CD14-positive monocyte (primary cell): ENCODE measurements around the gene REEP2. TPM values are rescaled to one million over a fixed set of nuclear protein-coding genes. Genes with fewer than 3 reads are reported as not detected.

ENCODE experiments used
- DNase-seq, 3 donors: peaks; one replicate each; pipeline ENCODE4 v3.0.0-alpha.2; 2011 to 2022
- H2AFZ ChIP-seq: 2 replicates; pipeline ENCODE4 v1.6.0; 2012; ENCODE audit warnings: mild to moderate bottlenecking, low read depth, low read length, inconsistent platforms; ENCODE audit not compliant: insufficient read depth, poor library complexity, severe bottlenecking
- H3K27ac ChIP-seq, 2 donors: 1 replicate in 1 of 2; 2 replicates in 1 of 2; pipeline ENCODE4 v1.5.1; 2012 to 2013; ENCODE audit warnings: low read length in 2 of 2, control low read depth in 1 of 2, inconsistent platforms in 1 of 2, low read depth in 1 of 2, mild to moderate bottlenecking in 1 of 2
- H3K27me3 ChIP-seq, 2 donors: one replicate each; pipeline versions ENCODE4 v1.6.0 to v1.6.1; 2011 to 2013; ENCODE audit warnings: low read length in 2 of 2; ENCODE audit not compliant: control insufficient read depth in 2 of 2, insufficient read depth in 2 of 2
- H3K36me3 ChIP-seq, 2 donors: replicated peaks in 1 of 2; 1 replicate in 1 of 2; 2 replicates in 1 of 2; pipeline versions ENCODE4 v1.5.1 to v1.6.1; 2012 to 2013; ENCODE audit warnings: low read length in 2 of 2, control low read depth in 1 of 2, inconsistent platforms in 1 of 2, mild to moderate bottlenecking in 1 of 2; ENCODE audit not compliant: insufficient read depth in 2 of 2, control insufficient read depth in 1 of 2
- H3K4me1 ChIP-seq, 2 donors: 1 replicate in 1 of 2; 2 replicates in 1 of 2; pipeline versions ENCODE4 v1.5.1 to v1.6.1; 2012 to 2013; ENCODE audit warnings: low read length in 2 of 2, control low read depth in 1 of 2, inconsistent platforms in 1 of 2, mild to moderate bottlenecking in 1 of 2, moderate library complexity in 1 of 2; ENCODE audit not compliant: insufficient read depth in 2 of 2, control insufficient read depth in 1 of 2
- H3K4me2 ChIP-seq: replicated peaks from 2 replicates; pipeline ENCODE3; 2012; ENCODE audit warnings: low read length, moderate library complexity, mild to moderate bottlenecking; ENCODE audit not compliant: poor library complexity, severe bottlenecking; ENCODE audit errors: extremely low read depth
- H3K4me3 ChIP-seq, 3 experiments: fragments of 200-600 bp in 1 of 3; sonication (generic) in 1 of 3; replicated peaks in 1 of 3; 1 replicate in 2 of 3; 2 replicates in 1 of 3; pipeline ENCODE4 v1.5.1; 2011 to 2013; ENCODE audit warnings: low read length in 3 of 3, mild to moderate bottlenecking in 3 of 3, control low read depth in 2 of 3, low read depth in 2 of 3, inconsistent platforms in 1 of 3, moderate library complexity in 1 of 3
- H3K79me2 ChIP-seq: 2 replicates; pipeline ENCODE4 v1.6.0; 2012; ENCODE audit warnings: mild to moderate bottlenecking, control low read depth, inconsistent platforms, low read length, moderate library complexity; ENCODE audit not compliant: insufficient read depth
- H3K9ac ChIP-seq: 2 replicates; pipeline ENCODE4 v1.6.0; 2017; ENCODE audit warnings: low read length, mild to moderate bottlenecking; ENCODE audit not compliant: insufficient read depth, poor library complexity, severe bottlenecking
- H3K9me3 ChIP-seq, 2 donors: replicated peaks in 1 of 2; 1 replicate in 1 of 2; 2 replicates in 1 of 2; pipeline versions ENCODE4 v1.5.1 to v1.6.1; 2012 to 2013; ENCODE audit warnings: low read length in 2 of 2, control low read depth in 1 of 2; ENCODE audit not compliant: control insufficient read depth in 1 of 2, insufficient read depth in 1 of 2
- H4K20me1 ChIP-seq: 2 replicates; pipeline ENCODE4 v1.6.0; 2012; ENCODE audit warnings: mild to moderate bottlenecking, low read length, control low read depth, moderate library complexity; ENCODE audit not compliant: insufficient read depth
- H3K27ac Mint-ChIP-seq, 7 donors: one replicate each; pipeline ENCODE4 v1.8.0; 2020; ENCODE audit warnings: mild to moderate bottlenecking in 7 of 7, mixed read lengths in 7 of 7, moderate library complexity in 6 of 7, inconsistent platforms in 2 of 7
- H3K27me3 Mint-ChIP-seq, 3 donors: one replicate each; pipeline ENCODE4 v1.8.0; 2021 to 2022; ENCODE audit warnings: low read depth in 3 of 3, mild to moderate bottlenecking in 3 of 3, mixed read lengths in 3 of 3, moderate library complexity in 3 of 3, inconsistent platforms in 1 of 3
- H3K36me3 Mint-ChIP-seq, 2 donors: one replicate each; pipeline ENCODE4 v1.8.0; 2020; ENCODE audit warnings: mixed read lengths in 2 of 2, inconsistent platforms in 1 of 2, mild to moderate bottlenecking in 1 of 2
- H3K4me1 Mint-ChIP-seq: one replicate; pipeline ENCODE4 v1.8.0; 2020; ENCODE audit warnings: mild to moderate bottlenecking, mixed read lengths
- H3K4me3 Mint-ChIP-seq, 2 donors: one replicate each; pipeline ENCODE4 v1.8.0; 2020; ENCODE audit warnings: mild to moderate bottlenecking in 2 of 2, mixed read lengths in 2 of 2, moderate library complexity in 1 of 2
- H3K9me3 Mint-ChIP-seq, 7 donors: one replicate each; pipeline ENCODE4 v1.8.0; 2020 to 2022; ENCODE audit warnings: mixed read lengths in 7 of 7, mild to moderate bottlenecking in 6 of 7, moderate library complexity in 6 of 7, inconsistent platforms in 2 of 7
- CTCF ChIP-seq: fragments of 200-600 bp; IDR thresholded peaks from one replicate; pipeline ENCODE4 v1.8.0; 2022; ENCODE audit warnings: antibody characterized with exemption, mild to moderate bottlenecking
- WGBS: methylation state at CpG from one replicate; pipeline ENCODE4 v1.1.5; 2013; ENCODE audit warnings: missing lambda C conversion rate; ENCODE audit not compliant: insufficient coverage; 5-methylcytosine and 5-hydroxymethylcytosine counted together
- intact Hi-C, 2 donors: fragments of 100-400 bp; cut with micrococcal nuclease; formaldehyde crosslinking; loops; one replicate each; pipeline versions ENCODE4 v1.15.0 to v1.15.1; 2023
- polyA plus RNA-seq, 3 donors: library from polyadenylated mRNA; depleted of rRNA in 1 of 3; unstranded in 2 of 3; stranded (reverse) in 1 of 3; fragments of 300-500 nt in 2 of 3; fragments of >200 nt in 1 of 3; fragmentation: Illumina TruSeq in 2 of 3; gene quantifications; 1 replicate in 2 of 3; 2 replicates in 1 of 3; pipeline ENCODE4 v1.2.3, GENCODE V29; 2012 to 2021

The REEP2 gene
- polyA plus RNA-seq, 3 donors: not detected

- Mint-ChIP-seq H3K27me3 (peaks cover 4 to 15% (median 9%) of the 10 kb centered on the region in 3 donors), H3K4me3 (no peak overlapping the region), H3K36me3 (no peaks in the 10 kb centered on the region), H3K4me1 (peaks cover 6% of the 10 kb centered on the region), H3K9me3 (no peaks in the 10 kb centered on the region), H3K27ac (peak overlapping the region in 1 of 7 donors; percentile 73)
- H2AFZ ChIP-seq: peak overlapping the region; percentile 37
- no peak overlapping the region for H3K9ac ChIP-seq
- H3K4me3 ChIP-seq: no peak overlapping the region
- peaks cover 0 to 3% of the 10 kb centered on the region in 2 donors for H3K4me1 ChIP-seq
- peak overlapping the region; percentile 38 for H3K4me2 ChIP-seq
- no peaks in the 10 kb centered on the region for H4K20me1 ChIP-seq
- no peak overlapping the region for H3K27ac ChIP-seq
- WGBS: 10% methylated on average over 12 of the region's 22 CpGs
- no peaks in the 10 kb centered on the region for H3K79me2 ChIP-seq
- intact Hi-C loops: loop anchor here (2.0 kb wide), 2 partner anchors 53 to 55 kb away; no protein-coding TSS in a partner anchor
- no peaks in the 10 kb centered on the region for H3K36me3 ChIP-seq
- TF ChIP-seq CTCF: peak; percentile 91
- H3K9me3 ChIP-seq: no peaks in the 10 kb centered on the region
- H3K27me3 ChIP-seq: no peaks in the 10 kb centered on the region
- DNase-seq: peak; percentile 73 to 81 (median 80)
Measured at GRCh38 chr5:138449501-138450239, 10.8 kb downstream of the REEP2 start.

- H3K4me3 Mint-ChIP-seq: no peak overlapping the region
- WGBS: 96% methylated on average over 4 of the region's 5 CpGs
- no peak overlapping the region for H3K4me2 ChIP-seq
- H4K20me1 ChIP-seq: no peaks in the 10 kb centered on the region
- H3K4me3 ChIP-seq: no peak overlapping the region
- H3K27me3 Mint-ChIP-seq: peaks cover 4 to 13% (median 9%) of the 10 kb centered on the region in 3 donors
- H3K4me1 ChIP-seq: peaks cover 0 to 3% of the 10 kb centered on the region in 2 donors
- H2AFZ ChIP-seq: no peak overlapping the region
- H3K27ac Mint-ChIP-seq: peak overlapping the region in 1 of 7 donors; percentile 57
- no peaks in the 10 kb centered on the region for H3K36me3 ChIP-seq
- TF ChIP-seq CTCF: no peak
- peaks cover 6% of the 10 kb centered on the region for H3K4me1 Mint-ChIP-seq
- H3K36me3 Mint-ChIP-seq: no peaks in the 10 kb centered on the region
- H3K27me3 ChIP-seq: no peaks in the 10 kb centered on the region
- no peak overlapping the region for H3K27ac ChIP-seq
- H3K9me3 Mint-ChIP-seq: no peaks in the 10 kb centered on the region
- H3K9ac ChIP-seq: no peak overlapping the region
- no peaks in the 10 kb centered on the region for H3K79me2 ChIP-seq
- no peaks in the 10 kb centered on the region for H3K9me3 ChIP-seq
- DNase-seq: no peak
- intact Hi-C loops: loop anchor here (2.0 kb wide), 2 partner anchors 52 to 54 kb away; no protein-coding TSS in a partner anchor
Measured at GRCh38 chr5:138450971-138451370, 12.1 kb downstream of the REEP2 start.
